Nephron progenitor cell (in vitro differentiated cells): ENCODE measurements around the gene FAM221A.
"Not testable (repeated sequence)": the region's sequence is repeated elsewhere in the genome, so short reads cannot be mapped to it uniquely, and the experiment has no call there.

Source experiments
- DNase-seq: peaks from one replicate; pipeline ENCODE4 v3.0.0; 2021
- H3K27ac Mint-ChIP-seq: 2 replicates; pipeline ENCODE4 v1.8.0; 2021; ENCODE audit warnings: mild to moderate bottlenecking, moderate library complexity, mixed read lengths
- H3K27me3 Mint-ChIP-seq: 2 replicates; pipeline ENCODE4 v1.8.0; 2021; ENCODE audit warnings: mild to moderate bottlenecking, low read depth, mixed read lengths; ENCODE audit not compliant: poor library complexity
- H3K36me3 Mint-ChIP-seq: 2 replicates; pipeline ENCODE4 v1.8.0; 2021; ENCODE audit warnings: low read depth, mixed read lengths
- H3K4me1 Mint-ChIP-seq: 2 replicates; pipeline ENCODE4 v1.8.0; 2021; ENCODE audit warnings: mixed read lengths
- H3K4me3 Mint-ChIP-seq: 2 replicates; pipeline ENCODE4 v1.8.0; 2021; ENCODE audit warnings: mild to moderate bottlenecking, moderate library complexity, mixed read lengths
- H3K9me3 Mint-ChIP-seq: 2 replicates; pipeline ENCODE4 v1.8.0; 2021; ENCODE audit warnings: mild to moderate bottlenecking, moderate library complexity, mixed read lengths
- TF ChIP-seq, protein P1 (sequence below): fragments of 200-600 bp; sonication (generic); IDR thresholded peaks from 2 replicates; pipeline ENCODE4 v1.5.0; 2021; ENCODE audit warnings: antibody characterized with exemption

FAM221A gene

DNA sequence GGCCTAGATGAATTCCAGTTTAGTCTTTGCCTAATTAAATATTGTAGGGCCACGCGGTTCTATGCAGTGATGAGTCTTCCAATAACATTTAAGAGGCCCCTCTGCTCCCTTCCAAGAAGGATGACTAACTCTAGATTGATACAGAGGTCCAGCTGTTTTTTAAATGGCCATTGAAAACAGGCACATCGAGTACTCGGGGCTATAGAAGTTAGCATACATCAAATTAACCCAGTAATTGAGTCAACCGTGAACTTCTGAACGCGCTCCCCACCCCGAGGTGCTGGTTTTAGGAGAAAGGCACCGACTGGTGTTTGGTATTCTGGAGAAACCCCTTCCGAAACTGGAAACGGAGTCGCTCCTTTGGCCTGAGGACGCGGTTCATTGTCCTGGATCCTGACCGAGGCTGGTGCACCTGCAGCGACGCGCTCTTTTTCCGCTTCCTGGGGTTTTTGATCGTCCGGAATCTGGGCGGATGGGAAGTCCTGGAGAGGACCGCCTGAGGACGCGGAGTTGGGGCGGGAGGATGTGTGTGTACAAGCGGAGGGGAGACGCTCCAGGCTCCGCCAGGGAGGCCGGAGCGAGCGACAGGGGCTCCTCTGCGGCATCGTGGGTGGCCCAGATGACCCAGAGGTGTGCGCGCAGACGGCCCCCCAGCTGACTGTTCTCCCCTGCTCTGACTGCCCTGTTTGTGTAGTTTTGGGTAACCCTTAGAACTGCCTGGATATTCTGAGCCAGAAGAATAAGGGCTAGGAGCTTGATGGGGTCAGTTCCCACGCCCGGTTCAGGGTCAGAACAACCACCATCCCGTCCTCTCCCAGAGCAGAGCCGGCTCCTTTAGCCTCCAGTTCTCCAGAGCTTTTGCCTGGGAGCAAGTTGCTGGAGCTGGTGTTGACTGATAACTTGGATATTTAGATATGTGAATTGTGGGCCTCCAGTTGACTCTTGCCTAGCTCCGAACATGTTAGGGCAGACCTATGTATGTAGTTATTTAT is 711 bp downstream of the FAM221A start:
- peaks cover 4% of the 10 kb centered on the region for H3K36me3 Mint-ChIP-seq
- H3K9me3 Mint-ChIP-seq, result peaks cover 20% of the 10 kb centered on the region
- peak overlapping the region; percentile 90 for H3K4me3 Mint-ChIP-seq
- H3K27ac Mint-ChIP-seq, result no peak overlapping the region
- TF ChIP-seq, protein P1, sequence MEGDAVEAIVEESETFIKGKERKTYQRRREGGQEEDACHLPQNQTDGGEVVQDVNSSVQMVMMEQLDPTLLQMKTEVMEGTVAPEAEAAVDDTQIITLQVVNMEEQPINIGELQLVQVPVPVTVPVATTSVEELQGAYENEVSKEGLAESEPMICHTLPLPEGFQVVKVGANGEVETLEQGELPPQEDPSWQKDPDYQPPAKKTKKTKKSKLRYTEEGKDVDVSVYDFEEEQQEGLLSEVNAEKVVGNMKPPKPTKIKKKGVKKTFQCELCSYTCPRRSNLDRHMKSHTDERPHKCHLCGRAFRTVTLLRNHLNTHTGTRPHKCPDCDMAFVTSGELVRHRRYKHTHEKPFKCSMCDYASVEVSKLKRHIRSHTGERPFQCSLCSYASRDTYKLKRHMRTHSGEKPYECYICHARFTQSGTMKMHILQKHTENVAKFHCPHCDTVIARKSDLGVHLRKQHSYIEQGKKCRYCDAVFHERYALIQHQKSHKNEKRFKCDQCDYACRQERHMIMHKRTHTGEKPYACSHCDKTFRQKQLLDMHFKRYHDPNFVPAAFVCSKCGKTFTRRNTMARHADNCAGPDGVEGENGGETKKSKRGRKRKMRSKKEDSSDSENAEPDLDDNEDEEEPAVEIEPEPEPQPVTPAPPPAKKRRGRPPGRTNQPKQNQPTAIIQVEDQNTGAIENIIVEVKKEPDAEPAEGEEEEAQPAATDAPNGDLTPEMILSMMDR, result no peak
- peak; percentile 64 for DNase-seq
- H3K27me3 Mint-ChIP-seq, result peaks cover 13% of the 10 kb centered on the region
- H3K4me1 Mint-ChIP-seq, result peaks cover 5% of the 10 kb centered on the region

DNA sequence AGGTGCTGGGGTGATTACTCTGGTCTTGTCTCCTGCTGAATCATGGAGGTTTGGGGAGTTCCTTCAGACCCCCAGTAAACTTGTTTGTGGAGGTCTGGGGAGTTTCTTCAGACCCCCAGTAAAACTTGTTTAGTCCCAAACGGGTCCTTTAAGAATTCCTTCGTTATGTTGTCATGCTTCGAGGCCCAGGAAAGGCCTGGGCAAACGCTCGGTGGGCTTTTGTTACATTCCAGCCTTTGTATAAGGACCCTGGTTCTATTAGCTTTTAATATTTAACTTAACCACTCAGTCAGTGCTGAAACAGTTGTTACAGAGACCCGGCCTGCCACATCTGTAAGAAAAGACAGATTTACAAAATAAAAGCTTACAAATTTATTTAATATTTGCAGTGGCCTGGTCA is 4.0 kb downstream of the FAM221A start:
- not testable (repeated sequence) for H3K36me3 Mint-ChIP-seq, DNase-seq, H3K4me1 Mint-ChIP-seq, H3K27ac Mint-ChIP-seq, H3K27me3 Mint-ChIP-seq, H3K4me3 Mint-ChIP-seq, H3K9me3 Mint-ChIP-seq

DNA sequence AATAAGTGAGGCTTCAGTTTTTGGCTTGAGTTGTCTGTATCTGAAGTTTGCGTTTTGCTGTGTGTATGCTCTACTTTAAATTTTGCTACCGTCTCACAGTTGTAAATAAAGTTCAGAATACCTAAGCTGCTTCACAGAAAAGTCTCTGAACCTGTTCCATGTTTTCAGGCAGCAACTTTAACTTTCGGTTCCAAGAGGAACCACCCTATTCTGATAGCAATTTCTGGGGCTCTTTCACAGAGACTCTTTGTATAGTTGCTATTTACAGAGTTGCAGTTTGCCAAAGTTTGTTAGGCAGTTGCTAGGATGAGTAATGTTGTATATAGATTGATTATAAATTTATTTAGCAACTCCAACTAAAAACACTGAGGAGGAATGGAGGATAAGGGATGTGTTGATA is 5.7 kb downstream of the FAM221A start:
- Mint-ChIP-seq H3K36me3 (peaks cover 14% of the 10 kb centered on the region), H3K9me3 (no peaks in the 10 kb centered on the region), H3K27ac (no peak overlapping the region), H3K27me3 (no peaks in the 10 kb centered on the region), H3K4me3 (no peak overlapping the region), H3K4me1 (peaks cover 5% of the 10 kb centered on the region)
- TF ChIP-seq, protein P1, result no peak
- DNase-seq, result no peak

DNA sequence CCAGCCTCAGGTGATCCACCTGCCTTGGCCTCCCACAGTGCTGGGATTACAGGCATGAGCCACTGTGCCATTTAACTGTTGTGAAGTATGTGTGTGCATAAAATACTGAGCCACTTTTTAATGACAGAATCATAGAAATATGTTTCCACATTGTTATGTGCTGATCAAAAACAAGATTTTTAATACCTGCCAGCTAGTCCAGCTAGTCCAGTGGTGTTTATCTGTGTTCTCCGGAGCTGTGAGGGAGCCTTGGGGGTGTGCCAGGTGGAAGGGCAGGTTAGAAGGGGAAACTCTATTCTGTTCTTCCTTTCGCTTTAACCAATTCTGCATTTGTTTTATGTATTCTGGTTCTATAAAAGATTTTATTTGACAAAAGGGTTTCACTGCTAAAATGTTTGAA is 7.0 kb downstream of the FAM221A start:
- Mint-ChIP-seq H3K36me3 (peaks cover 21% of the 10 kb centered on the region), H3K4me3 (no peak overlapping the region), H3K27me3 (no peaks in the 10 kb centered on the region), H3K4me1 (no peaks in the 10 kb centered on the region), H3K9me3 (no peaks in the 10 kb centered on the region), H3K27ac (no peak overlapping the region)
- TF ChIP-seq, protein P1, result no peak
- no peak for DNase-seq

DNA sequence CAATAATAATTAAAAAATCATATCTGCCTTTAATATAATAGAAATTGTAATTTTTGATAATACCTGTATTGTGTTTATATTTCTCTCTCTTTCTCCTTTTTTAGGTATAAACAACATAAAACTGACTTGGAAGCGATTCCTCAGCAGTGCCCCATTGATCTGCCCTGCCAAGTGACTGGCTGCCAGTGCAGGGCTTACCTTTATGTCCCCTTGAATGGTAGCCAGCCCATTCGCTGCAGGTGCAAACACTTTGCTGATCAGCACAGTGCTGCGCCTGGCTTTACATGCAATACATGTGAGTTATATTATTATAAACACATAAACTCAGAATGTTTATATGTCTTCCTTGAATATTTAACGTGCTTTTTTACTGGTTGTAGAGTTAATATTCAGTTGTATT is 9.2 kb downstream of the FAM221A start:
- no peaks in the 10 kb centered on the region for H3K27me3 Mint-ChIP-seq
- no peak for DNase-seq
- H3K36me3 Mint-ChIP-seq, result peaks cover 38% of the 10 kb centered on the region
- TF ChIP-seq, protein P1, result no peak
- H3K4me3 Mint-ChIP-seq, result no peak overlapping the region
- no peak overlapping the region for H3K27ac Mint-ChIP-seq
- H3K4me1 Mint-ChIP-seq, result no peaks in the 10 kb centered on the region
- peaks cover 11% of the 10 kb centered on the region for H3K9me3 Mint-ChIP-seq

DNA sequence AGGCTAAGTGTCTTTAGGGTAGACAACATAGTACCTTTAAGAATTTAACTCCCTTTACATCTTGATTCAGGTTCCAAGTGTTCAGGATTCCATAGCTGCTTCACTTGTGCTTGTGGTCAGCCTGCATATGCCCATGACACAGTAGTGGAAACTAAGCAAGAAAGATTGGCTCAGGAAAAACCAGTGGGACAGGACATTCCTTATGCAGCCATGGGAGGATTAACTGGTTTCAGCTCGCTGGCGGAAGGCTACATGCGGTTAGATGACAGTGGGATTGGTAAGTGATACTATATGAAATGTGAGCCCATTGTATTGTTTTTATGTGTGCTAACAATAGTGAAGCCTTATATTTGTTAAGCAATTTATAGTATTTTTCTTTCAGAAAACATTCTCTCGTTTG is 11.3 kb downstream of the FAM221A start:
- TF ChIP-seq, protein P1, result no peak
- Mint-ChIP-seq H3K36me3 (peaks cover 41% of the 10 kb centered on the region), H3K9me3 (peaks cover 13% of the 10 kb centered on the region), H3K4me1 (no peaks in the 10 kb centered on the region), H3K4me3 (no peak overlapping the region), H3K27ac (no peak overlapping the region), H3K27me3 (no peaks in the 10 kb centered on the region)
- DNase-seq, result no peak
